Renal pelvis (tissue), 4 donors: ENCODE measurements around the gene OTOGL. TPM values are rescaled to one million over a fixed set of nuclear protein-coding genes. Genes with fewer than 3 reads are reported as not detected.
"Not testable (repeated sequence)": the region's sequence is repeated elsewhere in the genome, so short reads cannot be mapped to it uniquely, and the experiment has no call there.

ENCODE experiments used
- DNase-seq: peaks from one replicate; pipeline ENCODE4 v3.0.0-alpha.2; 2013
- polyA plus RNA-seq, 3 donors: library from polyadenylated mRNA; unstranded; fragments of 120-200 nt; gene quantifications; one replicate each; pipeline ENCODE4 v1.2.1, GENCODE V29; 2013; ENCODE audit not compliant: insufficient read length in 3 of 3

Gene OTOGL
- polyA plus RNA-seq, 3 donors, result 0.78 to 1.1 (median 0.81) TPM

GRCh38 chr12:80273144-80273543 is 173.8 kb downstream of the OTOGL start:
- no peak for DNase-seq

GRCh38 chr12:80277732-80278131 is 178.4 kb downstream of the OTOGL start:
- no peak for DNase-seq

DNA sequence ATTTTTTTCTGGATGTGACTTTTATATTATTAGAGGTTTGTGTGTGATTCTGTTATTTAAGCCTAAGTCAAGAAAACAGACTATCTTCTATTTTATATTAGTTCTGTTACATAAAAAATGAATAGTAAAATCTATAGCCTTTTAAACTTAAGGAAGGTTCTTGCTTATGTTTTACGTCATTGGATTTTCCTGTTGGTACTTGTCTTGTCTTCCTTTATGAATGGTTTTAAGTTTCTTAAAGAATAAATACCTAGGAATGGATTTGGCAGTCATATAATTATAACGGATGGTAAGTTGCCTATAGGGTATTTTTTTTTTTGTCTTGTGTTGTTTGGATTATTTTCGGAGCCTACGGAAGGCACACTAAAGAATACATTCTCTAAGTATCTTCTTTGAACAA is 182.9 kb downstream of the OTOGL start:
- DNase-seq, result no peak

DNA sequence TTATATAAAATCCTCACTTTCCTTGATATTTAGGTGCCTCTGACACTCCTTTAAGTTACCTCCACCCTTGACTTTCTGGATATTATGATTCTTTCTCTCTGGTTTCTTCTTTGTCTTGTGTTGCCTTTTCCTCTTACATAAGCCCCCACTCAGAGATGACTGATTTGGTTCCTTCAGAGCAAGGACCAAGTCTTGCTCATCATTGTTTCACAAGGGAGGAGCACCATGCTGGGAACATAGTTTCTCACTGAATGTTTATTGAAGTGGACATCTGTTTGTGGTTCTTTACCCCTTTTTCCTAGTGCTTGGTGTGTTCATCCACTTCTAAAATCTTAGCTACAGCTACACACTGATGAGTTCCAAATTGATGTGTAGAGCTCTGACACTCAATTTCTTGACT is 183.4 kb downstream of the OTOGL start:
- DNase-seq, result no peak

DNA sequence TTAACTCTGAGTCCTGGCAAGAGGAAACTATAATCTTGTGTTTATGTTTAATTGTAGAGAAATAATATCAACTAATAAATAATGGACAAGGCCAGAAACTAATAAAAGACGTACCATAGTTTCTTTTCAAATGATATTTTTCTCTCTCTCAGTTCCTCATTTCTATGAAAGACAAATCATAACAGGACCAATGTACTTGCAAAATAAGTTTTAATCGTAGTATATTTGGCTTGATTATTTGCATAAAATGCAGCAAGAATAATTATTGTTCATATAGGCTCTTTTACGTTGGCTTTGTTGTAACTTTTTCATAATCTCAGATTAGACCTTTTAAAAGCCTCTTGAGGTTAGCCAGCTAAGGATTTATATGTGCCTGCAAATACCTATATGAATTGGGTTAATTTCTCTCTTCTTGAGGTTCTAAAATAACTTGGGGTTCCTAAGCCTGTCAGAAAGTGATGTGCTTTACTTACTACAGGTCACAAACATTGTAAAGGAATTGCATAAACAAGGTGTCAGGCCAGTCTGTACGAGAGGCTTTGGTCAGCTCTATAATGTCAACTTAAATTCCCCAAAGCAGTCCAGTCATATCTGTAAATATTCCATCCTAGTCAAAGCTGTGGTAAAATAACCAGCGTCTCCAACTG is 191.9 kb downstream of the OTOGL start:
- DNase-seq, result no peak

DNA sequence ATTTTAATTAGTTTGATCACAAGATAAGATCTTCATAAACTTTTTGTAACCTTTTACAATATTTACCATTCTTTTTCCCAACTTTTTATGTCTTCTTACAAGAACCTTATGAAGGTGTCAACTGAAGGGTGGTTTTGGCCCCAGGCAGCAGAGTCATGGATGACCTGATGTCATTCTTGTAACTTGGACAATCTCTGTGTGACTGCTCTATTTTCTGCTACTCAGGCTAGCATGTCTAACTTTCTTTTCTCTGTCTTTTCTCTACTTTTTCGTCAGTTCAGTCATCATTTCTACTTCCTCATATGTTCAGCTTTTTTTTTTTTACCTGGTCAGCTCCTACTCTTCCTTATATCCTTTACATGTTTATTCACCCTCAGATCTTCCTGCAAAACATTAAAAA is 194.0 kb downstream of the OTOGL start:
- DNase-seq, result no peak

DNA sequence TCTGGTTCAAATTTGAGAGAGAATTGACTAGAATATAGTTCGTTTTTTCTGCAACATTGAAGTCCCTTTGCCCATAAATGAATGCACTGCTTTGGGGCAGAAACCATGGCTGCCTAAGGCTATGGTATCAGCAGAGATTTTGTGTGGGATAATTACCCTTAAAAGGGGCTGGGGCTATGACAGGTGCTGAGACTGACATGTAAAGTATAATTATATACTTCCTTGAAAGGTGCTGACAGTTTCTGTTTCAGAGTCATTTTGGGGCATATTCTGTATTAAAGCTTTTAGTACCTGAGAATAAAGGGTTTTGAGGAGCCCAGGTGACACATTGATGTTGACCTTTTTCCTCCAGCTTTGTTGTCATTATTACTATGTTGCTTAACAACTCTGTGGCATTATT is 194.4 kb downstream of the OTOGL start:
- DNase-seq, result no peak

GRCh38 chr12:80299219-80299618 is 199.9 kb downstream of the OTOGL start:
- DNase-seq, result no peak

GRCh38 chr12:80299976-80300375 is 200.6 kb downstream of the OTOGL start:
- DNase-seq, result no peak

- DNase-seq, result not testable (repeated sequence)
Measured at GRCh38 chr12:80307436-80307835, 208.1 kb downstream of the OTOGL start.

DNA sequence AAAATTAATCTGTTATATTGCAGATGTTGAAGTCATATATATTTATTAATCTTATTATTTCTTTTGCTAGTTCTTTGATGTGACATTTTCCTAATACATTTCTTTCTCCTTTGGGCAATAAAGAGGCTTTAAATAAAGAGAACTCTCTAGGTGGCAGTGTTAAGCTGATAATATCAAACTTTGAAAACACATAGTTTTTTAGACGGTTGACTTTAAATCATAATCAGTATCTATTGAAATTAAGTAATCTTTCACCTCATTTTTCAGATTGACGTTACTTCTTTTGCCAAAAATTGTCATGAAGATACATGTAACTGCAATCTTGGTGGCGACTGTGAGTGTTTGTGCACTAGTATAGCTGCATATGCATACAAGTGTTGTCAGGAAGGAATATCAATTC is 213.9 kb downstream of the OTOGL start:
- no peak for DNase-seq

DNA sequence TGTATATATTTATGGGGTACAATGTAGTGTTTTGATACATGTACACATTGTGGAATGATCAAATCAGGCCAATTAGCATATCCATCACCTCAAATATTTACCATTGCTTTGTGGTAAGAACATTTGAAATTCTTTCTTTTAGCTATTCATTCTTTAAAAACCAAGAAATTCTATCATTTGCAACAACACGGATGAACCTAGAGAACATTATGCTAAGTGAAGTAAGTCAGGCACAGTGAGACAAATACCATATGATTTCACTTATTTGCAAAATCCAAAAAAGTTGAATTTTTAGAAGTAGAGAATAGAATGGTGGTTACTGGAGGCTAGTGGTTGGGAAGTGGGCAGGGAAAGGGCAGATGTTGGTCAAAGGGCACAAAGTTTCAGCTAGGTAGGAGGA is 215.4 kb downstream of the OTOGL start:
- no peak for DNase-seq

GRCh38 chr12:80316222-80316621 is 216.9 kb downstream of the OTOGL start:
- DNase-seq, result no peak

GRCh38 chr12:80317307-80317706 is 218.0 kb downstream of the OTOGL start:
- no peak for DNase-seq

GRCh38 chr12:80317899-80318298 is 218.6 kb downstream of the OTOGL start:
- DNase-seq, result no peak

DNA sequence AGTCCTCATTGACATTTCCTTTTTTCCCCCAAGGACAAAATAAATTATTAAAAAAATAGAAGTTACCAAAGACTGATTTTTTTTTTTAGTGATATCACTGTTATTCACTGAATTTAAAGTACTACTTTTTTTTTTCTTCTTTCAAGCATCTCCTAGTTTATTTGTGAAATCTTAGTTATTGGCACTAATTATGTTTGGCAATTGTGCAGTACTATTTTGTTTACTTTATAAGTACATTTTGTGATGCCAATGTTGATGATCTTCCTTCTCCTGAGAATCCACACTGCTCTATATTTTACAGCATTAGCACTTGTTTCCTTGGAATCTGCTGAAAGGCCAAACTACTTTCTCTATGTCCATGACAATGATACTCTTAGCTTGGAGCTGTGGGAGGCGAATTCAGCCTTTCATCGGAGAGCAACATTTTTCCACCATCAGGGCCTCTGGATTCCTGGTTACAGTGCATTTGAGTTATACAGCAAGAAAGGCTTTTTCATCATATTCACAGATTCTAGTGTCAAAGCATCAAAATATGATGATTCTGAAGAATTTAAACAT is 220.9 kb downstream of the OTOGL start:
- no peak for DNase-seq

DNA sequence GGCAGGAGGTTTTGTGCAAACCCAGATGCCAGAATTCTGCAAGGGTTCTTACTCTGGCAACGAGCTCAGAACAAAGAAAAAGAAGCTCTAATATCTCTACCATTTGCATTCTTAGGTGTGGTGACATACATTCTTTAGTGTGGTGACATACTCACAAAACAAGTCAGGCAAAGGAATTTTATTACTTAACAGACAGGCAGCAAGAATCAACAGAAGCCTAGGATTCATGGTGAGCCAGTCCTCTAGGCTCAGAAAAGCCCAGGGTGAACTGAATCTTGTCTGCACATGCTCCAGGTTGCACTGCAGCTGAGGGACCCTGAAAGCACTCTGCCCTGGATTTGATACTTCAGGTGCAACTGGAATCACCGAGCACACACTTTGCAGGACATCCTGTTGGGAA is 222.3 kb downstream of the OTOGL start:
- no peak for DNase-seq

DNA sequence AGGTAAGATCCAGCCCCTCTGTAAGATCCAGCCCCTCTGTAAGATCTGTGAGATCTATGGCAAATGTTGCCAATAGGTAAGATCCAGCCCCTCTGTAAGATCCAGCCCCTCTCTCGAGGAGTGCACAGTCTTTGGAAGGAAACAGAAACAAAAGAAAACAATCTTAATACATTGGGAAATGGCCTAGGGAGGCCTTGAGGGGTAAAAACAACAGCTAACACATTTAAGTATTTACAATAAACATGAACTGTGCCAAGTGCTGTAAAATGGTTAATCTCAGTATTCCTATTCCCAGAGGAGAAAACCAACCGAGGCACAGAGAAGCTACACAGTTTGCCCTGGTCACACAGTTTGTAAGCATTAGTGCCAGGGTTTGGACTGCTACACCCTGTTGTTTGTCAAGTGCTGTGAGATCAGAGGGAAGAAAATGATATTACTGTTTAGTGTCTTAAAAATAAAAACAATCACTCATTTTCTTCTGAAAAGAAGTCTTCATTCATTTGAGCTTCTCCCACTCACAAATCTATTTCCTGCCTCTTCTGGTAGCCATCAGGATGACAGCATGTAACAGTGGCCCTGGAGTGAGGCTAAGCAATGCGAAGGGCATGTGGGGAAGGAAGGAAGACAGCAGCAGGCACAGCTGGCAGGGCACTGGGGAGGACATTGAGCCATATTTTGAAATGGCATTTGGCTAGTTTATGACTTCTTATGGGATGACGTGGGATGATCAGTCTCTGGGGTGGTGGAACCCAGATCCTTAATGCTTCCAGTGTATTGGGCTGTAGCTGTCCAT is 226.0 kb downstream of the OTOGL start:
- DNase-seq, result peak; percentile 1

DNA sequence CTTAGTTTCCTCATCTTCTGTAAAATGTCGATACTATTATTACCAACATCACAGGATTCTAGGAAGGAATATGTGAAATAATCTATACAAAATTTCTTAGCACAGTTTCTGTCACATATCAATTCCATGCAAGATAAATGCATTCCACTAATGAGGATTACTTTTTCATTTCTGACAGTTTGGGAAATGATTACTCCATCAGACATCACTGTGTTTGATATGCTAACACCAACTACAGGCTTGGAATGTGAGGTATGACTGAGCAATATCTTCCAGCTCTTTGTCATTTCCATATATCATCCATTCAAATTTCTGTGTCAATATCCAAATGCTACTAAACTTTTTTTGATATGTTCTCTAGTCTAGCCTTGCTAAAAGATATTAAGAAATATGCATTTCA is 233.5 kb downstream of the OTOGL start:
- DNase-seq, result no peak

GRCh38 chr12:80352474-80352873 is 253.1 kb downstream of the OTOGL start:
- DNase-seq, result no peak

- DNase-seq, result no peak
Measured at GRCh38 chr12:80353254-80353653, 253.9 kb downstream of the OTOGL start.

GRCh38 chr12:80356097-80356496 is 256.8 kb downstream of the OTOGL start:
- no peak for DNase-seq

DNA sequence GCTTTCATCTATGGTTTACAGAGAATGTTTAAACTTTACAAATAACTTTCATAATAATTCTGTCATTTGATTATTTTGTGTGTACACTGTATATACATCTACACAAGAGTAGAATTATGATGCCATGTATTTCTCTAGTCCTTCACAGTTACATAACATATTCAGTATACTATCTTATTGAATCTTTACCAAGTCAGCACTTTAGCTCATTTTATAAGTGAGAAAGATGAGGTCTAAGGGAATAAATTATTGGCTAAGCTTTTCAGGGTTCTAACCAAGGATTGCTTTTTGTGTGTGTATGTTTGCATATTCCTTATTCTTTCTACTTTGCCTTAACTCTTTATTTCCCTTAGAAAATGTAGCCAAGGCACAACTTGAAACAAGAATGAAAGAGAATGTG is 260.4 kb downstream of the OTOGL start:
- DNase-seq, result no peak
